Breast epithelium (tissue), 3 donors: Measurements from ENCODE around the gene MELTF.

Experiments
- POLR2A ChIP-seq: fragments of 450-650 bp; IDR thresholded peaks from one replicate; pipeline ENCODE4 v1.6.1; 2016; ENCODE audit warnings: antibody characterized with exemption, mild to moderate bottlenecking, moderate library complexity
- TF ChIP-seq, protein P1 (sequence below), 3 donors: fragments of 450-650 bp; IDR thresholded peaks; one replicate each; pipeline ENCODE4 v1.5.1; 2016 to 2017; ENCODE audit warnings: antibody characterized with exemption in 3 of 3, mild to moderate bottlenecking in 3 of 3, moderate library complexity in 3 of 3

DNA sequence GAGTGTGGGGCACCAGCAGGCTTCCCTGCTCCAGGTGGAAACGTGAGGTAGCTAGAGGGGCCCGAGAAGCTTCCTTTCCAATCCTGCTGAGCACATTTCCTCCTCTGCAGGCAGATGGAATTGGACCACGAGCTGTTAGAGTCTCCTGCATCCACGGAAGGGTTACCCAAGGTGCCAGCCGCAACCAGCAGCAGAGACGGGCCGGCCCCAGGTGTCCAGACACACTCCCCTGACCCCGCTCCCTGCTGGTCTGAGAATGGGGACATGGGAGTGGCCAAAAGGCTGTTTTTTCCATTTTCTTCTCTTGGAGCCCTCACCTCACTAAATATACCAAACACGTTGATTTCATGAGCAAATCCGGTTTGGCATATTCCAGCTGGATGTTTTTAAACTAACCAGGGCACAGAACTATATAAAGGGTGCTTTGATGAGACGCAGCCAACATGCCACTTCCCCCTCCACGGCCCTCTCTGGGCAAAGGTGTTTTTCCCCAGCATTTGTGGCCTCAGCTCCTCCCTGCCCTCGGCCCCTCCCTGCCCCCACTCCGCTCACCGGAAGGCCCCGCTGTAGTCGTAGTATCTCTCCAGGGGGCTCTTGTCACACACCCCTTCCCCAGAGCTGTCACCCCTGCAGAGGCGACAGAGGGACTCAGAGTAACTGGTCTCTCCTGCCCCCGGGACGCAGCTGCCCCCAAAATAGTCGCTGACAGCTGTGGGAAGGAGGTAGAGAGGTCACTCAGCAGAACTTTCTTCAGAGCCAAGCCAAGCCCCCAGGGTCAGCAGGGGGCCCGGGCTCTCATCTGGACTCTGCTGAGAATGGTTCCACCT lies 7.0 kb downstream of the MELTF start:
- TF ChIP-seq, protein P1, sequence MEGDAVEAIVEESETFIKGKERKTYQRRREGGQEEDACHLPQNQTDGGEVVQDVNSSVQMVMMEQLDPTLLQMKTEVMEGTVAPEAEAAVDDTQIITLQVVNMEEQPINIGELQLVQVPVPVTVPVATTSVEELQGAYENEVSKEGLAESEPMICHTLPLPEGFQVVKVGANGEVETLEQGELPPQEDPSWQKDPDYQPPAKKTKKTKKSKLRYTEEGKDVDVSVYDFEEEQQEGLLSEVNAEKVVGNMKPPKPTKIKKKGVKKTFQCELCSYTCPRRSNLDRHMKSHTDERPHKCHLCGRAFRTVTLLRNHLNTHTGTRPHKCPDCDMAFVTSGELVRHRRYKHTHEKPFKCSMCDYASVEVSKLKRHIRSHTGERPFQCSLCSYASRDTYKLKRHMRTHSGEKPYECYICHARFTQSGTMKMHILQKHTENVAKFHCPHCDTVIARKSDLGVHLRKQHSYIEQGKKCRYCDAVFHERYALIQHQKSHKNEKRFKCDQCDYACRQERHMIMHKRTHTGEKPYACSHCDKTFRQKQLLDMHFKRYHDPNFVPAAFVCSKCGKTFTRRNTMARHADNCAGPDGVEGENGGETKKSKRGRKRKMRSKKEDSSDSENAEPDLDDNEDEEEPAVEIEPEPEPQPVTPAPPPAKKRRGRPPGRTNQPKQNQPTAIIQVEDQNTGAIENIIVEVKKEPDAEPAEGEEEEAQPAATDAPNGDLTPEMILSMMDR (IDR thresholded peaks at IDR 0.05) = no peak
- no peak for TF ChIP-seq POLR2A
